DOHH2 (cell line): ENCODE results near the gene SERPINB2.
"Not testable (repeated sequence)": the region's sequence is repeated elsewhere in the genome, so short reads cannot be mapped to it uniquely, and the experiment has no call there.

Experiments
- H3F3A ChIP-seq: fragments of 200-600 bp; sonication (generic), shearing (Covaris generic); 2 replicates; pipeline ENCODE4 v1.6.0; 2016; ENCODE audit warnings: antibody characterized with exemption, mild to moderate bottlenecking; ENCODE audit not compliant: control insufficient read depth, insufficient read depth
- H3K27ac ChIP-seq: fragments of 200-600 bp; sonication (generic); 2 replicates; pipeline ENCODE4 v1.5.1; 2014; ENCODE audit warnings: low read depth, mild to moderate bottlenecking, low read length, moderate library complexity
- H3K27me3 ChIP-seq: fragments of 200-600 bp; sonication (generic); 2 replicates; pipeline ENCODE4 v1.6.1; 2014; ENCODE audit warnings: mild to moderate bottlenecking, low read length, mixed read lengths; ENCODE audit not compliant: control insufficient read depth
- H3K36me3 ChIP-seq: fragments of 200-600 bp; sonication (generic); 2 replicates; pipeline ENCODE4 v1.6.1; 2014; ENCODE audit warnings: mild to moderate bottlenecking, low read length, moderate library complexity, mixed read lengths; ENCODE audit not compliant: control insufficient read depth
- H3K4me1 ChIP-seq: fragments of 200-600 bp; sonication (generic); 2 replicates; pipeline ENCODE4 v1.6.1; 2014; ENCODE audit warnings: mild to moderate bottlenecking, low read length, mixed read lengths; ENCODE audit not compliant: control insufficient read depth
- H3K4me2 ChIP-seq: fragments of 200-600 bp; sonication (generic); 2 replicates; pipeline ENCODE4 v1.6.0; 2014; ENCODE audit warnings: mild to moderate bottlenecking, low read length, moderate library complexity
- H3K4me3 ChIP-seq: fragments of 200-600 bp; sonication (generic); 2 replicates; pipeline ENCODE4 v1.5.1; 2014; ENCODE audit warnings: mild to moderate bottlenecking, low read length, mixed read lengths
- H3K79me2 ChIP-seq: fragments of 200-600 bp; sonication (generic); 2 replicates; pipeline ENCODE4 v1.6.1; 2014; ENCODE audit warnings: mild to moderate bottlenecking, low read length, mixed read lengths; ENCODE audit not compliant: control insufficient read depth
- H3K9me2 ChIP-seq: fragments of 200-600 bp; sonication (generic); replicated peaks from 2 replicates; pipeline ENCODE4 v1.6.1; 2014; ENCODE audit warnings: mild to moderate bottlenecking, low read length, mixed read lengths; ENCODE audit not compliant: control insufficient read depth
- H3K9me3 ChIP-seq: fragments of 200-600 bp; sonication (generic); 2 replicates; pipeline ENCODE4 v1.6.1; 2014; ENCODE audit warnings: antibody characterized with exemption, low read length, mixed read lengths; ENCODE audit not compliant: control insufficient read depth, insufficient read depth
- H4K20me1 ChIP-seq: fragments of 200-600 bp; sonication (generic); 2 replicates; pipeline ENCODE4 v1.6.0; 2014; ENCODE audit warnings: low read depth, mild to moderate bottlenecking, antibody characterized with exemption, low read length, moderate library complexity; ENCODE audit not compliant: control insufficient read depth, insufficient read depth
- CTCF ChIP-seq: fragments of 200-600 bp; sonication (generic); IDR thresholded peaks from one replicate; pipeline ENCODE4 v1.5.1; 2014; ENCODE audit warnings: antibody characterized with exemption, mild to moderate bottlenecking, low read depth, low read length; ENCODE audit not compliant: poor library complexity, severe bottlenecking
- EZH2phosphoT487 ChIP-seq: fragments of 200-600 bp; sonication (generic); IDR thresholded peaks from 2 replicates; pipeline ENCODE4 v1.6.1; 2017; ENCODE audit warnings: borderline replicate concordance, mild to moderate bottlenecking, antibody characterized with exemption, low read length, moderate library complexity, mixed read lengths

Gene SERPINB2

GRCh38 chr18:63936932-63937393 lies 49.5 kb downstream of the SERPINB2 start:
- H3K79me2 ChIP-seq, result no peaks in the 10 kb centered on the region
- H3K4me3 ChIP-seq, result peak overlapping the region; percentile 75
- H3K36me3 ChIP-seq, result no peaks in the 10 kb centered on the region
- no peak overlapping the region for H3K27ac ChIP-seq
- peak overlapping the region; percentile 90 for H3K4me2 ChIP-seq
- H3K27me3 ChIP-seq, result peaks cover 36% of the 10 kb centered on the region
- no peaks in the 10 kb centered on the region for H3F3A ChIP-seq
- H3K4me1 ChIP-seq, result peaks cover 12% of the 10 kb centered on the region
- TF ChIP-seq CTCF (no peak), EZH2phosphoT487 (no peak)
- no peaks in the 10 kb centered on the region for H3K9me3 ChIP-seq
- no peaks in the 10 kb centered on the region for H4K20me1 ChIP-seq
- H3K9me2 ChIP-seq, result no peaks in the 10 kb centered on the region

GRCh38 chr18:63940008-63940407 lies 52.5 kb downstream of the SERPINB2 start:
- Histone ChIP-seq H3K9me2 (no peaks in the 10 kb centered on the region), H3K4me1 (peaks cover 12% of the 10 kb centered on the region), H3K9me3 (no peaks in the 10 kb centered on the region), H3K36me3 (no peaks in the 10 kb centered on the region), H3K79me2 (no peaks in the 10 kb centered on the region), H3K4me2 (no peak overlapping the region), H3K4me3 (no peak overlapping the region), H3F3A (no peaks in the 10 kb centered on the region), H3K27ac (no peak overlapping the region), H3K27me3 (peaks cover 22% of the 10 kb centered on the region), H4K20me1 (no peaks in the 10 kb centered on the region)
- TF ChIP-seq CTCF (no peak), EZH2phosphoT487 (no peak)

- not testable (repeated sequence) for H3F3A ChIP-seq, H3K9me2 ChIP-seq, H3K27ac ChIP-seq, H3K4me2 ChIP-seq, H4K20me1 ChIP-seq, H3K79me2 ChIP-seq, H3K4me3 ChIP-seq, H3K36me3 ChIP-seq, H3K9me3 ChIP-seq
- Histone ChIP-seq H3K27me3 (peaks cover 20% of the 10 kb centered on the region), H3K4me1 (peaks cover 12% of the 10 kb centered on the region)
Observed at GRCh38 chr18:63940543-63941050, 53.1 kb downstream of the SERPINB2 start.

- no peaks in the 10 kb centered on the region for H3K36me3 ChIP-seq
- no peak overlapping the region for H3K4me3 ChIP-seq
- H4K20me1 ChIP-seq, result no peaks in the 10 kb centered on the region
- no peaks in the 10 kb centered on the region for H3K9me2 ChIP-seq
- H3K27me3 ChIP-seq, result peaks cover 13% of the 10 kb centered on the region
- no peak overlapping the region for H3K4me2 ChIP-seq
- H3K79me2 ChIP-seq, result no peaks in the 10 kb centered on the region
- no peaks in the 10 kb centered on the region for H3F3A ChIP-seq
- no peaks in the 10 kb centered on the region for H3K9me3 ChIP-seq
- H3K27ac ChIP-seq, result no peak overlapping the region
- H3K4me1 ChIP-seq, result peaks cover 13% of the 10 kb centered on the region
- TF ChIP-seq CTCF (no peak), EZH2phosphoT487 (no peak)
Observed at GRCh38 chr18:63947051-63947790, 59.7 kb downstream of the SERPINB2 start.
